ENCODE measurements around the gene PLD4.

DNA sequence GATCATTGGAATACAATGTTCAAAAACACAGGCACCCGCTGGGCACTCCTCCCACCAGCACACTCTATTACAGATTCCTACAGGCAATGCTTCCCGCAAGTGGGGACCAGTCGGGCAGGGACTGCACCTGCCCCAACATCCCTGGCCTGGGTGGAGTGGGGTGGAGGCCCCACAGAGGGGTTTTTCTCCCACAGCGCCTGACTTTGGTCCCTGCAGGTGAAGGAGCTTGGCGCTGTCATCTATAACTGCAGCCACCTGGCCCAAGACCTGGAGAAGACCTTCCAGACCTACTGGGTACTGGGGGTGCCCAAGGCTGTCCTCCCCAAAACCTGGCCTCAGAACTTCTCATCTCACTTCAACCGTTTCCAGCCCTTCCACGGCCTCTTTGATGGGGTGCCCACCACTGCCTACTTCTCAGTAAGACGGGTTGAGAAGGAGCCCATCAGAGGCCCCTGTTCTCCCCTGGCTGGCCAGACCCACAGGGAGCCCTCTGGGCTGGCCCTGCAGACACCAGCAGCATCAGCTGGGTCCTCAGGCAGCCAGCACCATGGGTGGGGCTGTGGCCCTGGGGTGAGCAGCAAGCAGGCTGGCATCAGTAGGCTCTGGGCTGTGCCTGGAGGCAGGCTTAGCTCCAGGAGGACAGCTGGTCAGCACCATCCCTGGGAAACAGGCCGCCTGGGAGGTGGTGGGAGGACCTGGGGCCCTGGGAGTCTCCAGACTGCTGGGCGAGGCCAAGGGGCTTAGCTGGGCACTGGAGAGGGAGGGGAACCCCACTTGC is 6.0 kb downstream of the PLD4 start:
- TF ChIP-seq CTBP1 (IDR thresholded peaks at IDR 0.05; ENCODE audit: borderline replicate concordance) (no peak), NFRKB (IDR thresholded peaks at IDR 0.05) (no peak), ZNF384 (IDR thresholded peaks at IDR 0.05) (no peak)
- TF ChIP-seq, protein P1, sequence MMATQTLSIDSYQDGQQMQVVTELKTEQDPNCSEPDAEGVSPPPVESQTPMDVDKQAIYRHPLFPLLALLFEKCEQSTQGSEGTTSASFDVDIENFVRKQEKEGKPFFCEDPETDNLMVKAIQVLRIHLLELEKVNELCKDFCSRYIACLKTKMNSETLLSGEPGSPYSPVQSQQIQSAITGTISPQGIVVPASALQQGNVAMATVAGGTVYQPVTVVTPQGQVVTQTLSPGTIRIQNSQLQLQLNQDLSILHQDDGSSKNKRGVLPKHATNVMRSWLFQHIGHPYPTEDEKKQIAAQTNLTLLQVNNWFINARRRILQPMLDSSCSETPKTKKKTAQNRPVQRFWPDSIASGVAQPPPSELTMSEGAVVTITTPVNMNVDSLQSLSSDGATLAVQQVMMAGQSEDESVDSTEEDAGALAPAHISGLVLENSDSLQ (IDR thresholded peaks at IDR 0.05): no peak
